ENCODE measurements around the gene DNAJC21. TPM values are rescaled to one million over a fixed set of nuclear protein-coding genes. Genes with fewer than 3 reads are reported as not detected.
A peak's percentile ranks its signal among the peaks of the same experiment; 100 is the strongest.

Gene DNAJC21
- total RNA-seq, 1 experiment from 2014 or later: 34.7 TPM

- no peak for DNase-seq (ENCODE audit: low read depth, low spot score)
Measured at GRCh38 chr5:34914671-34915138, 14.7 kb upstream of the DNAJC21 start.

More at GRCh38 chr5:34914671-34915138, 14.7 kb upstream of the DNAJC21 start:
- Histone ChIP-seq H2AFZ (ENCODE audit: low read depth, low read length, poor library complexity, severe bottlenecking) (peak overlapping the region; percentile 17), H3K4me1 (ENCODE audit: control insufficient read depth in 1 of 2, insufficient read depth in 2 of 2, low read length in 2 of 2) (peaks cover 15 to 25% of the 10 kb centered on the region in 2 experiments), H3K79me2 (ENCODE audit: insufficient read depth, low read length) (peaks cover 86% of the 10 kb centered on the region), H3K27ac (ENCODE audit: low read depth, low read length) (peak overlapping the region; percentile 81), H4K20me1 (ENCODE audit: insufficient read depth) (peaks cover 9% of the 10 kb centered on the region; the same call in 1 of the 2 replicates), H3K9me3 (ENCODE audit: control insufficient read depth in 1 of 2, insufficient read depth in 1 of 2, low read depth in 1 of 2, low read length in 2 of 2) (no peaks in the 10 kb centered on the region), H3K4me3 (replicated peaks in 1 of 2; ENCODE audit: low read depth in 1 of 2, low read length in 2 of 2) (peak overlapping the region; percentile 97 to 99), H3K4me2 (ENCODE audit: low read length) (peak overlapping the region; percentile 77), H3K9ac (ENCODE audit: low read length) (peak overlapping the region; percentile 97), H3K27me3 (ENCODE audit: insufficient read depth, low read length) (no peaks in the 10 kb centered on the region), H3K9me2 (ENCODE audit: insufficient read depth) (no peaks in the 10 kb centered on the region), H3K36me3 (ENCODE audit: control insufficient read depth in 1 of 2, insufficient read depth in 2 of 2, low read length in 2 of 2) (peaks cover 13 to 23% of the 10 kb centered on the region in 2 experiments)
- RAD21 ChIA-PET (ENCODE audit: low non-redundant PET in 1 of 2, low total read pairs in 2 of 2, uncharacterized antibody in 2 of 2, unreplicated experiment in 2 of 2): no interaction called here
- intact Hi-C loops (cut with micrococcal nuclease): loop anchor here (1.0 kb wide), 1 partner anchor 15 kb away; the partner anchor contains the start of gene DNAJC21
- POLR2A ChIA-PET: interaction anchor here (1.0 to 1.7 kb wide), 5 partner anchors 8 to 228 kb away, joined by 3 to 26 read pairs (median 5); partner anchors contain the start of gene DNAJC21
- no TSS peak for BruUV-seq (replicated peaks)
- CTCF ChIA-PET: interaction anchor here (1.0 to 1.6 kb wide), 3 partner anchors 8 to 429 kb away, joined by 4 to 6 read pairs (median 5); partner anchors contain the start of gene DNAJC21
- peak; percentile 43 for ATAC-seq
- TF ChIP-seq JUND (IDR thresholded peaks at IDR 0.05) (no peak), EZH2phosphoT487 (IDR thresholded peaks at IDR 0.05; ENCODE audit: borderline replicate concordance) (no peak), SRF (IDR thresholded peaks at IDR 0.05; ENCODE audit: low read depth) (no peak), TCF7L2 (IDR thresholded peaks at IDR 0.05; ENCODE audit: borderline replicate concordance, extremely low read depth, insufficient read depth, insufficient read length) (no peak), SP1 (IDR thresholded peaks at IDR 0.05; ENCODE audit: low read depth) (no peak), ELF1 (IDR thresholded peaks at IDR 0.05; ENCODE audit: borderline replicate concordance, low read depth) (no peak), SIN3A (IDR thresholded peaks at IDR 0.05; ENCODE audit: low read depth) (no peak), YY1 (IDR thresholded peaks at IDR 0.05; ENCODE audit: extremely low read depth, insufficient replicate concordance, low read depth, low read length) (no peak), EZH2 (IDR thresholded peaks at IDR 0.05) (no peak), MAX (IDR thresholded peaks at IDR 0.05) (no peak)
- TF ChIP-seq, protein P1, sequence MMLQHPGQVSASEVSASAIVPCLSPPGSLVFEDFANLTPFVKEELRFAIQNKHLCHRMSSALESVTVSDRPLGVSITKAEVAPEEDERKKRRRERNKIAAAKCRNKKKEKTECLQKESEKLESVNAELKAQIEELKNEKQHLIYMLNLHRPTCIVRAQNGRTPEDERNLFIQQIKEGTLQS (IDR thresholded peaks at IDR 0.05): no peak
- TF ChIP-seq, protein P2, sequence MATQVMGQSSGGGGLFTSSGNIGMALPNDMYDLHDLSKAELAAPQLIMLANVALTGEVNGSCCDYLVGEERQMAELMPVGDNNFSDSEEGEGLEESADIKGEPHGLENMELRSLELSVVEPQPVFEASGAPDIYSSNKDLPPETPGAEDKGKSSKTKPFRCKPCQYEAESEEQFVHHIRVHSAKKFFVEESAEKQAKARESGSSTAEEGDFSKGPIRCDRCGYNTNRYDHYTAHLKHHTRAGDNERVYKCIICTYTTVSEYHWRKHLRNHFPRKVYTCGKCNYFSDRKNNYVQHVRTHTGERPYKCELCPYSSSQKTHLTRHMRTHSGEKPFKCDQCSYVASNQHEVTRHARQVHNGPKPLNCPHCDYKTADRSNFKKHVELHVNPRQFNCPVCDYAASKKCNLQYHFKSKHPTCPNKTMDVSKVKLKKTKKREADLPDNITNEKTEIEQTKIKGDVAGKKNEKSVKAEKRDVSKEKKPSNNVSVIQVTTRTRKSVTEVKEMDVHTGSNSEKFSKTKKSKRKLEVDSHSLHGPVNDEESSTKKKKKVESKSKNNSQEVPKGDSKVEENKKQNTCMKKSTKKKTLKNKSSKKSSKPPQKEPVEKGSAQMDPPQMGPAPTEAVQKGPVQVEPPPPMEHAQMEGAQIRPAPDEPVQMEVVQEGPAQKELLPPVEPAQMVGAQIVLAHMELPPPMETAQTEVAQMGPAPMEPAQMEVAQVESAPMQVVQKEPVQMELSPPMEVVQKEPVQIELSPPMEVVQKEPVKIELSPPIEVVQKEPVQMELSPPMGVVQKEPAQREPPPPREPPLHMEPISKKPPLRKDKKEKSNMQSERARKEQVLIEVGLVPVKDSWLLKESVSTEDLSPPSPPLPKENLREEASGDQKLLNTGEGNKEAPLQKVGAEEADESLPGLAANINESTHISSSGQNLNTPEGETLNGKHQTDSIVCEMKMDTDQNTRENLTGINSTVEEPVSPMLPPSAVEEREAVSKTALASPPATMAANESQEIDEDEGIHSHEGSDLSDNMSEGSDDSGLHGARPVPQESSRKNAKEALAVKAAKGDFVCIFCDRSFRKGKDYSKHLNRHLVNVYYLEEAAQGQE (IDR thresholded peaks at IDR 0.05; ENCODE audit: low read depth): no peak
